ENCODE data around the gene MTRFR. TPM values are rescaled to one million over a fixed set of nuclear protein-coding genes. Genes with fewer than 3 reads are reported as not detected.

MTRFR gene
- total RNA-seq, 4 donors from 2014 or later: 9.2 to 25.8 (median 12.9) TPM

GRCh38 chr12:123267335-123267920, 34.2 kb downstream of the MTRFR start:
- Histone ChIP-seq H3K36me3 (peaks cover 0 to 48% of the 10 kb centered on the region in 2 donors), H3K27ac (peak overlapping the region in 3 of 4 donors; percentile 81 to 98 (median 84)), H3K4me3 (no peak overlapping the region), H3K4me1 (peaks cover 0 to 37% (median 27%) of the 10 kb centered on the region in 3 donors), H3K9me3 (no peaks in the 10 kb centered on the region), H3K27me3 (no peaks in the 10 kb centered on the region)
- WGBS, 2 donors (ENCODE audit: low coverage in 1 of 2): 100% methylated on average over 2 of the region's 7 CpGs; no CpG with 5 or more reads in 1 of the 2 donors
- TF ChIP-seq POLR2A (IDR thresholded peaks at IDR 0.05) (no peak), CTCF (IDR thresholded peaks at IDR 0.05) (no peak), POLR2AphosphoS5 (IDR thresholded peaks at IDR 0.05) (no peak), EP300 (IDR thresholded peaks at IDR 0.05) (no peak)
- no peak for ATAC-seq

- no CpG with 5 or more reads among the region's 36 CpGs for WGBS, 2 donors (ENCODE audit: low coverage in 1 of 2)
- no peak for ATAC-seq
- TF ChIP-seq CTCF (IDR thresholded peaks at IDR 0.05): no peak
- TF ChIP-seq EP300 (IDR thresholded peaks at IDR 0.05): no peak
- TF ChIP-seq POLR2A (IDR thresholded peaks at IDR 0.05): no peak
- TF ChIP-seq POLR2AphosphoS5 (IDR thresholded peaks at IDR 0.05): no peak
- peak overlapping the region in 1 of 2 donors; percentile 19 for H3K4me3 ChIP-seq
- no peaks in the 10 kb centered on the region for H3K27me3 ChIP-seq
- H3K4me1 ChIP-seq: peaks cover 0 to 42% (median 27%) of the 10 kb centered on the region in 3 donors
- peak overlapping the region in 3 of 4 donors; percentile 81 to 98 (median 84) for H3K27ac ChIP-seq
- H3K36me3 ChIP-seq: peaks cover 0 to 40% of the 10 kb centered on the region in 2 donors
- no peaks in the 10 kb centered on the region for H3K9me3 ChIP-seq
These were observed 35.0 kb downstream of the MTRFR start for GRCh38 chr12:123267991-123268843.

- WGBS, 2 donors (ENCODE audit: low coverage in 1 of 2): 60 to 61% methylated on average over 7 to 8 of the region's 13 CpGs
- Histone ChIP-seq H3K27me3 (no peaks in the 10 kb centered on the region), H3K36me3 (peaks cover 0 to 34% of the 10 kb centered on the region in 2 donors), H3K4me3 (peak overlapping the region in 1 of 2 donors; percentile 80), H3K27ac (peak overlapping the region in 3 of 4 donors; percentile 81 to 98 (median 84)), H3K9me3 (no peaks in the 10 kb centered on the region), H3K4me1 (peaks cover 0 to 42% (median 27%) of the 10 kb centered on the region in 3 donors)
- ATAC-seq: no peak
- no peak for TF ChIP-seq EP300 (IDR thresholded peaks at IDR 0.05)
- TF ChIP-seq CTCF (IDR thresholded peaks at IDR 0.05): no peak
- TF ChIP-seq POLR2AphosphoS5 (IDR thresholded peaks at IDR 0.05): no peak
- no peak for TF ChIP-seq POLR2A (IDR thresholded peaks at IDR 0.05)
These were observed 35.6 kb downstream of the MTRFR start for GRCh38 chr12:123268850-123269249.

GRCh38 chr12:123269395-123269892, 36.2 kb downstream of the MTRFR start:
- H3K27ac ChIP-seq: peak overlapping the region; percentile 51 to 98 (median 82)
- H3K4me1 ChIP-seq: peaks cover 0 to 42% (median 27%) of the 10 kb centered on the region in 3 donors
- ATAC-seq: peak; percentile 37
- H3K4me3 ChIP-seq: peak overlapping the region; percentile 57 to 80
- no peaks in the 10 kb centered on the region for H3K27me3 ChIP-seq
- H3K9me3 ChIP-seq: no peaks in the 10 kb centered on the region
- TF ChIP-seq CTCF (IDR thresholded peaks at IDR 0.05) (peak in 1 of 4 experiments; percentile 23), EP300 (IDR thresholded peaks at IDR 0.05) (no peak), POLR2AphosphoS5 (IDR thresholded peaks at IDR 0.05) (no peak), POLR2A (IDR thresholded peaks at IDR 0.05) (no peak)
- WGBS, 2 donors (ENCODE audit: low coverage in 1 of 2): no CpG with 5 or more reads among the region's 32 CpGs
- peaks cover 0 to 28% of the 10 kb centered on the region in 2 donors for H3K36me3 ChIP-seq

All from gastroesophageal sphincter (tissue), 4 donors.